GM18511 (cell line): ENCODE data around the gene CDH12.
"Not testable (repeated sequence)": the region's sequence is repeated elsewhere in the genome, so short reads cannot be mapped to it uniquely, and the experiment has no call there.

ENCODE experiments used
- ATAC-seq: cut with Tn5 transposase; IDR thresholded peaks from one replicate; pipeline ENCODE4 v1.9.1; 2021; ENCODE audit warnings: mild to moderate bottlenecking, moderate library complexity; ENCODE audit not compliant: unreplicated experiment

Gene CDH12

DNA sequence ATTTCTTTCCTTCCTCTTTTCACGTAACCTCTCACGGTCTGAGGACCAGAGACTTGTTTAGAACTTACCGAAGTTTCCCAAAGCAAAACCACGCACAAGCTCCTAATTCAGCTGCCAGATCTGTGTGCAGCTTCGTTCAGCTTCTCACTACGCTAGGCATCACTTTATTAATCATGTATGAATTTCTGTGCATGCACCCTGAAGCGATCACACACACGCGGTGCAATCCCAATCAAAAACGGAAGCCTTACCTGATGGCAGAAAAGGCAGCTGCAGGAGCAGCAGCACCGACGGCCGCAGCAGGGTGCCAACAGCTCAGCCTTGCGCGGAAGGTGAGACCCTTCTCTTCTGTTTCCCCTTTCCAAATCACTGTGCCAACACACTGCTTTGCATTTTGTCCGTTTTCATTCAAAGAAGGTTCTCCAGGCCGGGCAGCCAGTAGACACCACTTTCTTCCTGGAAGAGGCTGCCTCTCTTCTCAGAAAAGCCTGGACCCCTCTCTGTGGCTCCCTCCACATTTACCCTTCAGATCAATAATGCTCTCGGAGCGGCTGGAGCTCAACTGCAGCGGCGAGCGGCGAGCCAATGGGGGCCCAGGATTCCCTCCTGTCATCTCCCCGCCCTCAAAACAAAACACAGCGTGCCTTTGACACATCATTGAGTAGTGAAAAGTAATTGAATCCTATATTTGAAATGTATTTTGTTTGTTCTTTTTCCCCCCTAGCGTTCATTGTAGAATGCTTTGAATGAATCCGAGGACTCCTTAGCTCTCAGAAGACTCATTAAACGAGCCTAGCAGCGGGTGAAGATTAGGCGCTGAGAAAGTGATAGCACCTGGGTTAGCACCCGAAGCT lies at the start of gene CDH12:
TSS of gene CDH12 (minus strand) at position 538 of the 854 bp plus-strand sequence.
- no peak for ATAC-seq

DNA sequence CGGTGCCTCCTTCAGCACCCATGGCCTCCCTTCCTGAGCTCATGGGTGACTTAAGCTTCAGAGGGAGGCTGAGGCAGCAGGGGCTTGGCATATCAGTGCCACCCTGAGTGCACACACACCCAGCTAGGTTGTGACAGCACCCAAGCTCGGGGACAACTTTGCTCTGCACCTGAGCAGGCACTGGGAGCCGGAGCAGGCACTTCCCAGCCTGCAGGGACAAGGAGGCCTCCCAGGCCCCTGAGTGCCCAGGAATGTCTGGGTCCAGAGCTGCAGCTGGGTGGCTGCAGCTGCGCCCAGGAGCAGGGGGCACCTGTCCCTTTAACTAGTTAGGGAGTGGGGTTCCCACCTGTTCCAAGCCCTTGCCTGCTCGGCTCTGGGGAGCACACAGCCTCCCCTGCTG lies 48.7 kb upstream of the CDH12 start:
- no peak for ATAC-seq

DNA sequence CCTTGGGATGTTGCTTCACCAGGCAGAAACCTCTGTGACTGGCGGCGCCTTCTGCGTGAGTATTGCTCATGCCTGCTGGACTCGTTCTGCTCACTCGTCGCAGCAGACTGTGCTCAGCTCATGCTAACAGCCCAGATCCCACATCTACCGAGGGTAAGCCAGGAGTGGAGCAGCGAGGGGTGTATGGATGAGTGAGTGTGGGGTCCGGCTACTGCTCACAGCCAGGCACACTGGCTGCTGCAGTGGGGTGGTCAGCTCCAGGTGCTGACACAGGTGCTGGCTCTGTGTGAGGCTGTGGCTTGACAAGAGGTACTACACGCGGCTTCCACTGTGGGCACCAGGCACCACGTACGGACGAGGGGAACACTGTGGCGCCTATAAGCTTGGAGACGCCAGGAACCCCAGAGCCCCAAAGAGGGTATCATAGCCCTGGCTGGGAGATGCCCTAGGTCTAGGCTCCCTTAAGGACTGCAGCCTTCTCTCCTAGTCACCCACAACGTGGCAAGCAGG lies 47.7 kb upstream of the CDH12 start:
- no peak for ATAC-seq

DNA sequence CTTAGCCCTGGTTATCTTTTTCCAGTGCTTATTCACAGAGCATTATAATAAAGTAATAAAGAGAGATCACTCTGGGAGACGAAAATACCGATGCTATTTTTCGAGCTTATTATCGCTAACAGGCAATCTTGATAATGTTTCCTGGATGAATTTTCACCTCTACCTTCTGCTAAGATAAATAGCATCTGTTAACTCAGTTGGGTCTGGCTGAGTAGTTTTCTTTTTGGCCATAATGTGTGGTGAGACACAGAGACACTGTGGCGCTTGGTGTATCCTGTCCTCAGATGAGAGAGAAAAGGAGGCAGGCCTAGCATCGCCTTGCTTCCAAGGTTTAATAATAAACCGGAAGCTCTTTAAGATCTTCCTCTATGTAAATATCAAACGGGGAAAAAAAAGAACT lies 46.2 kb upstream of the CDH12 start:
- no peak for ATAC-seq

GRCh38 chr5:22896152-22896551 lies 43.0 kb upstream of the CDH12 start:
- ATAC-seq: no peak

- ATAC-seq: no peak
Measured at GRCh38 chr5:22892441-22892840, 39.3 kb upstream of the CDH12 start.

GRCh38 chr5:22889720-22890119 lies 36.6 kb upstream of the CDH12 start:
- ATAC-seq: no peak

GRCh38 chr5:22887566-22887965 lies 34.4 kb upstream of the CDH12 start:
- ATAC-seq: no peak

GRCh38 chr5:22858911-22859310 lies 5.8 kb upstream of the CDH12 start:
- not testable (repeated sequence) for ATAC-seq

DNA sequence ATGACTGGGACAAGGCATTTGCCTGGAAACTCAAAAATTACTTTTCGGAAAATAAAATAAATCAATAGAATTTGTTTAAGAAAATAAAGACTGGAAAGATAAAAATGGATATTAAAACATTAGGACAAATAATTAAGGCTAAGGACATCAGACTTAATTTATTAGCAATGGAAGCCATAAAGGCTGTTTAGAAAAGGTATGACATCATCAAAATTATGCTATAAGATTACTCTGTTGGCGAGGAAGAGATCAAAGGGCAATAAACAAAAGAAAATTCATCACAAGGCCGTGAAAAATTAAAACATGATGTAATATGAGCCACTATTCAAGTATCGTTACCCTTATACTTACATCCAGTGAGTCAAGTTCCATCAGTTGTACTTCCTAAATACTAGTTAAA lies 2.7 kb upstream of the CDH12 start:
- ATAC-seq: no peak

GRCh38 chr5:22850981-22851380 lies 2.2 kb downstream of the CDH12 start:
- ATAC-seq: no peak

GRCh38 chr5:22846693-22847092 lies 6.5 kb downstream of the CDH12 start:
- ATAC-seq: no peak

- ATAC-seq: no peak
Measured at GRCh38 chr5:22844636-22845035, 8.5 kb downstream of the CDH12 start.

DNA sequence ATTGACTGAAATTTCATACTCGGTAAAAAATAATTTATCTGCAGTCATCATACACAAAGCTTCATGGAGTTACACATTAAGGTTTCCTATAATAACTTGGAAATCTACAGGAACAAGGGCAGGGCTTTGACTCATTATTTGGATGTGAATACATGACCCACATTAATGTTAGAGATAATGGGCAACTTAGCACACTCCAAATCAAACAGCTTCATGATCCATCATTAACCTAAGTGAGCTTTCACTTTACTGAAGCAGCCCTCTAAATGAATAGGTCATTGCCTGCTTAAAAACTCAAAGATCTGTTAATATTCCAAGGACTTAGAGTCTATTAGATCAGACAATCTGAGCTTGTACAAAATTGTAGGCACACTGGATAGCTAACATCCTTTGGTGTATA lies 9.0 kb downstream of the CDH12 start:
- no peak for ATAC-seq

DNA sequence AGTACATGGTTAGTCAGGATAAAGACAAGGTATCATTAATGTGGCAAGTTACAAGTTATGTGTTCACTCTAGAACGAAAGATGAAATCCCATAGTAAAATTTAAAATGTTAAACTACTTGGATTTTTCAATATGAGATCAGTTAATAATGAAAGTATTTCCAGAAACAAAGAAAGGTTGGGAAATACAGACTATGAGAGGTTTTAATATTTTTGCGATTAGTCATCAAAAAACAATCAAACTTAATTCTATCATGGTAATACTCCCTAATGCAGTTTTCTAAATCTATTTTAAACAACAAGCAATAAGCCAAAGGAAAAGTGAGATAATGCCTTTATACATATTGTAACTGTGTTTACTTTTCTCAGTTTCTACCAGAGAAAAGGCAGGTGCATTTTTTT lies 10.6 kb downstream of the CDH12 start:
- no peak for ATAC-seq

- no peak for ATAC-seq
Measured at GRCh38 chr5:22837803-22838202, 15.3 kb downstream of the CDH12 start.

- no peak for ATAC-seq
Measured at GRCh38 chr5:22835686-22836085, 17.5 kb downstream of the CDH12 start.

DNA sequence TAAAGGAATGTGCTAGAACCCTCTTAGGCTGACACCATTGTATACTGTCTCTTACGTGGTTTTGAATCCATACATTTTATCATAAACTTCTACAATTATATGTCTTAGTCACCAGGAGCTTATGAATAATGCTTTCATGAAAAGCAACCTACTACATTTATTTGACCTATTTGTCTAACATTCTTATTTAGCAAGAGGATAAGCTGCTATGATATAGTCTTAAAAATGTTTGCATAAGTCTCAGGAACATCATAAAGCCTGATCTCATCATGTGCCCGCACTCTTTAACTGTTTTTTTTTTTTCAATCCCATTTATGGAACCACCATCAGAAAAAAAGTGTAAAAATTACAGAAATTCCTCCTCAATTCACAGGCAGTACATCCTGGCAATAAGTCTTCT lies 59.7 kb downstream of the CDH12 start:
- ATAC-seq: no peak

DNA sequence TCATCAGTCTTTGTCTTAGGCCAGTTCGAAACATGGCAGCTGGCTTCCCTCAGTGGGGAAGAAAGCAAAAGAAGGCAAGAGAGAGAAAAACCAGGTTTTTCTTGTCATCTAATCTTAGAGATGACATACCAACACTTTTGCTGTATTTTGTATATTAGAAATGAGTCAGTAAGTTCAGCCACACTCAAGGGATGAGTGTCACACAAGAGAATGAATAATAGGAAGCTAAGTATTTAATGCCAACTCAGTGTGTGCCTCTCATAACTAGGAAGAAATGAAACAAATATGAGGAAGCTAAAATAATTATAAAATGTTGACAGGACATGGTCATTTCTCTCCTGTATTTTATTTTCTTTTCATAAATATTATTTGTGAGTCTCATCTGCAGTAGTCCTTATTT lies 65.3 kb downstream of the CDH12 start:
- ATAC-seq: no peak

GRCh38 chr5:22787398-22787797 lies 65.7 kb downstream of the CDH12 start:
- ATAC-seq: no peak

DNA sequence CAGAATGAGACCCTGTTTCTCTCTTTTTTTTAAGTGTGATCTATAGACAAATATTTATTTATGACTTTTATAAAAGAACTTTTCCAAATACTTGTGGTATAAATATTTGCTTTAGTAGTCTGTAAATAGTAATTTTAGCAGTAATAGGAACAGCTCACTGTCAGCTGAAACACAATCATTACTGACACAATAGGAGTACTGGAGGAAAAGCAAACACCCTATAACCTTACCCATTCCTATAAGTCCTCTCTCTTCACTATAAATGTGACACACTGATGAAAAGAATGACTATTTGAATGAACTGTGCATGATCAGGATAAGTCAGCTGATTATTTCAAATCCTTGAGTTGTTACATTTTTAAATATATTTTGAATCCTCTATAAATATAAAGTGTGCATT lies 72.4 kb downstream of the CDH12 start:
- no peak for ATAC-seq

- ATAC-seq: no peak
Measured at GRCh38 chr5:22779499-22779898, 73.6 kb downstream of the CDH12 start.

DNA sequence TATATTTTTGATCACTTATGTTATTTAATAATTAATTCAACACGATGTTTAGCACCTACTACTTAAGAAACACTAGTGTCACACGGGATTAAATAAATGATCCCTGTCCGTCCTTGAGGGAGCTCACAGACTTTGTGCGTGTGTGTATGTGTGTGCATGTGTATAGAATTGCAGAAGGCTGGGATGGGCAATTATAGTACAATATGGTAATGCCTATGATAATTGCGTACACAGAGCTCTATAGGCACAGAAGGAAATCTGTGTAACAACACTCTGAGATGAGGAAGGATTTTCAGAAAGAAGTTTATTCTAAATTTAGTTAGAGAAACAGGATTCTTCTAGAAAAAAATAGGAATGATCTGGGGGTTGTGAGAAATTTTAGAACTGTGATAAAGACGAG lies 76.9 kb downstream of the CDH12 start:
- no peak for ATAC-seq
